C1 segment of cervical spinal cord (tissue), 14 donors: ENCODE results near the gene CIBAR2.

Experiments
- DNase-seq, 14 donors: peaks; one replicate each; lab custom pipeline; 2025; lab: John Stamatoyannopoulos, UW

Gene CIBAR2

GRCh38 chr16:85144026-85144915, 32.0 kb upstream of the CIBAR2 start:
- no peak for DNase-seq

GRCh38 chr16:85142771-85143211, 30.5 kb upstream of the CIBAR2 start:
- DNase-seq, result no peak

GRCh38 chr16:85142129-85142513, 29.8 kb upstream of the CIBAR2 start:
- DNase-seq, result no peak

GRCh38 chr16:85141491-85142128, 29.3 kb upstream of the CIBAR2 start:
- DNase-seq, result no peak

GRCh38 chr16:85140455-85141012, 28.3 kb upstream of the CIBAR2 start:
- DNase-seq, result no peak

- DNase-seq, result no peak
These were observed 27.6 kb upstream of the CIBAR2 start for GRCh38 chr16:85139881-85140339.

- no peak for DNase-seq
These were observed 26.8 kb upstream of the CIBAR2 start for GRCh38 chr16:85138825-85139627.

GRCh38 chr16:85138073-85138824, 26.0 kb upstream of the CIBAR2 start:
- DNase-seq, result no peak

GRCh38 chr16:85137323-85138072, 25.2 kb upstream of the CIBAR2 start:
- peak; percentile 36 to 94 (median 81) for DNase-seq

GRCh38 chr16:85136702-85137322, 24.5 kb upstream of the CIBAR2 start:
- peak in 3 of 14 donors; percentile 29 to 46 (median 42) for DNase-seq

GRCh38 chr16:85136213-85136701, 24.0 kb upstream of the CIBAR2 start:
- peak in 7 of 14 donors; percentile 21 to 62 (median 40) for DNase-seq

- DNase-seq, result no peak
These were observed 22.5 kb upstream of the CIBAR2 start for GRCh38 chr16:85134789-85135142.

- no peak for DNase-seq
These were observed 22.0 kb upstream of the CIBAR2 start for GRCh38 chr16:85134076-85134788.

GRCh38 chr16:85133290-85133599, 21.0 kb upstream of the CIBAR2 start:
- no peak for DNase-seq

- DNase-seq, result no peak
These were observed 20.4 kb upstream of the CIBAR2 start for GRCh38 chr16:85132456-85133289.

- no peak for DNase-seq
These were observed 18.4 kb upstream of the CIBAR2 start for GRCh38 chr16:85130705-85131028.

GRCh38 chr16:85129876-85130704, 17.8 kb upstream of the CIBAR2 start:
- peak in 5 of 14 donors; percentile 11 to 64 (median 31) for DNase-seq
